NCI-H2029 treated with DMSO at 0.1 percent for 48 hours (cell line): ENCODE results near the gene ABCD1.

Experiments used
- DNase-seq: peaks from one replicate; lab custom pipeline; 2025; lab: John Stamatoyannopoulos, UW

Gene ABCD1

DNA sequence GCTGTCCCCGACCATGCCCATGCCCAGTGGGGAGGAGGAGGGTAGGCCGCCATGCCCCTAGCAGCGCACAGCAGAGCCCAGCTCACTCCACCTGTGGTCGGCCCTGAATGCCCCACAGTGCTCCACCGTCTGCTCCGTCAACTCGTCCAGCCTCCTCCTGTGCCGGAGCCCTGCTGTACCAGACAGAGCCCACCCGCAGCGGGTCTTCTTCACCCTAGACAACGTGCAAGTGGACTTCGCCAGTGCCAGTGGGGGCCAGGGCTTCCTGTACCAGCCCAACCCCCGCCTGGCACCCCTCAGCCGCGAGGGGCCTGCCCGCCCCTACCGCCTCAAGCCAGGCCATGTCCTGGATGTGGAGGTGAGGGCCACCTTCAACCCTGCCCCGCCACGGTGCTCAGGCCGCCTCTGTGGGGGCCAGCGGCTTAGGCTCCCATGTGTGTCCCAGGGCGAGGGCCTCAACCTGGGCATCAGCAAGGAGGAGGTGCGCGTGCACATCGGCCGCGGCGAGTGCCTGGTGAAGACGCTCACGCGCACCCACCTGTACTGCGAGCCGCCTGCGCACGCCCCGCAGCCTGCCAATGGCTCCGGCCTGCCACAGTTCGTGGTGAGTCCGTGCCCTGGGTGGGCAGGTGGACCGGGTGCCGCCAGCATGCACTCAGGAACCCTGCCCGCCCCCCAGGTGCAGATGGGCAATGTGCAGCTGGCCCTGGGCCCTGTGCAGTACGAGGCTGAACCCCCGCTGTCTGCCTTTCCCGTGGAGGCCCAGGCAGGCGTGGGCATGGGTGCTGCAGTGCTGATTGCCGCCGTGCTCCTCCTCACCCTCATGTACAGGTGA lies 49.3 kb downstream of the ABCD1 start:
- no peak for DNase-seq

DNA sequence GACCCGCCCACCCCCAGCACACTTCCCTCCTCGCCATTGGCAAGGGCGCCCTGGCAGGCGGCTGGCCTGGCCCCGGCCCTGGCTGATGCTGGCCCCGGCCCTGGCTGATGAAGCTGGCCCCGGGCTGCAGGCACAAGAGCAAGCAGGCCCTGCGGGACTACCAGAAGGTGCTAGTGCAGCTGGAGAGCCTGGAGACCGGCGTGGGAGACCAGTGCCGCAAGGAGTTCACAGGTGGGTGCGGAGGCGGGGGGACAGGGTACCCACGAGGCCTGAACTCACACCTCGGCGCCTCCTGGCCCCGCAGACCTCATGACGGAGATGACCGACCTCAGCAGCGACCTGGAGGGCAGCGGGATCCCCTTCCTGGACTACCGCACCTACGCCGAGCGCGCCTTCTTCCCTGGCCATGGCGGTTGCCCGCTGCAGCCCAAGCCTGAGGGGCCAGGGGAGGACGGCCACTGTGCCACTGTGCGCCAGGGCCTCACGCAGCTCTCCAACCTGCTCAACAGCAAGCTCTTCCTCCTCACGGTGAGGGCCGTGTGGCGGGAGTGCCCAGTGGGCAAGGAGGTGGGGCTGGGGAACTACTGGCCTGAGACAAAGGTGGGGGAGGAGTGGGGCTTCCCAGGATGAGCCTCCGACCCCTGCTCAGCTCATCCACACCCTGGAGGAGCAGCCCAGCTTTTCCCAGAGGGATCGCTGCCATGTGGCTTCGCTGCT lies 50.1 kb downstream of the ABCD1 start:
- DNase-seq = no peak

DNA sequence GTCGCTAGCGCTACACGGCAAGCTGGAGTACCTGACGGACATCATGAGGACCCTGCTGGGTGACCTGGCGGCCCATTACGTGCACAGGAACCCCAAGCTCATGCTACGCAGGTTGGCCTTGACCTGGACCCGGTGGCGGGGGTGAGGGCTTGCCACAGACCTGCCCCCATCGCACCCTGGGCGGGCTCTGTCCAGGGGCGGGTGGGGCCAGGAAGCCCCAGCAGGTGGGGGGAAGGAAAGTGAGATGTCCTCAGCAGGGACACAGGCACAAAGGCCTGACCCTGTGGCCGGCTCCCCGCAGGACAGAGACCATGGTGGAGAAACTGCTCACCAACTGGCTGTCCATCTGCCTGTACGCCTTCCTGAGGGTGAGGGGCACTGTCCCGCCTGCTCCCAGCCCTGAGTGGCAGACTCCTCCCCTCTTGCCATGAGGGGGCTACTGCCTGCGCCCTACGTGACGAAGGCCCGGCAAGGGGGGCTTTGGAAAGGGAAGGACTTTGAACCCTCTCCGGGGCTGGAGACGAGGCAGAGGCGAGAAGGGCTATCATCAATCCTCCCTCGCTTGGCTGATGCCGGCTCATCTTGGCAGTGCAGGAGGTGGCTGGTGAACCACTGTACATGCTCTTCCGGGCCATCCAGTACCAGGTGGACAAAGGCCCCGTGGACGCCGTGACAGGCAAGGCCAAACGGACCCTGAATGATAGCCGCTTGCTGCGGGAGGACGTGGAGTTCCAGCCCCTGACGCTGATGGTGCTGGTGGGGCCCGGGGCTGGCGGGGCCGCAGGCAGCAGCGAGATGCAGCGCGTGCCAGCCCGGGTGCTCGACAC lies 50.9 kb downstream of the ABCD1 start:
- DNase-seq = no peak

DNA sequence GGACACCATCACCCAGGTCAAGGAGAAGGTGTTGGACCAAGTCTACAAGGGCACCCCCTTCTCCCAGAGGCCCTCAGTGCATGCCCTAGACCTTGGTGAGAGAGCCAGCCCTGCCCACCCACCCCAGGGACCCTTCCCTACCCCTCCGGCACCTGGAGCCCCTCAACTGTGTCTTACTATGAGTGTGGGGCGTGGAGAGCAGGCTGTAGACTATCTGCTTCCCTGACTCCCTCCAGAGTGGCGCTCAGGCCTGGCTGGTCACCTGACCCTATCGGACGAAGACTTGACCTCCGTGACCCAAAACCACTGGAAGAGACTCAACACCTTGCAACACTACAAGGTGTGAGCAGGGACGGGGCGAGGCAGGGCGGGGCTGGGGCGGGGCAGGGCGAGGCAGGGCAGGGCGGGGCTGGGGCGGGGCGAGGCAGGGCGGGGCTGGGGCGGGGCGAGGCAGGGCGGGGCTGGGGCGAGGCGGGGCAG lies 51.5 kb downstream of the ABCD1 start:
- DNase-seq = no peak

DNA sequence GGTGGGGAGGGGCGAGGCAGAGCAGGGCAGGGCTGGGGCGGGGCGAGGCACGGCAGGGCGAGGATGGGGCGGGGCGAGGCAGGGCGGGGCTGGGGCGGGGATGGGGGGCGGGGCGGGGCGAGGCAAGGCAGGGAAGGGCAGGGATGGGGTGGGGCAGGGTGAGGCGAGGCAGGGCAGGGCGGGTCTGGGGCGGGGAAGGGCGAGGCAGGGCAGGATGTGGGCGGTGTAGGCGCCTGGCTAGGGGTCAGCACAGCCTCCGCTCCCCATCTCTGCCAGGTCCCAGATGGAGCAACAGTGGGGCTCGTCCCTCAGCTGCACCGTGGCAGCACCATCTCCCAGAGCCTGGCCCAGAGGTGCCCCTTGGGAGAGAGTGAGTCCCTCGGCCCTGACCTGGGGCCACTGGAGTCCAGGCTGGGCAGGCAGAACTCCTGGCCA lies 52.0 kb downstream of the ABCD1 start:
- DNase-seq = no peak

DNA sequence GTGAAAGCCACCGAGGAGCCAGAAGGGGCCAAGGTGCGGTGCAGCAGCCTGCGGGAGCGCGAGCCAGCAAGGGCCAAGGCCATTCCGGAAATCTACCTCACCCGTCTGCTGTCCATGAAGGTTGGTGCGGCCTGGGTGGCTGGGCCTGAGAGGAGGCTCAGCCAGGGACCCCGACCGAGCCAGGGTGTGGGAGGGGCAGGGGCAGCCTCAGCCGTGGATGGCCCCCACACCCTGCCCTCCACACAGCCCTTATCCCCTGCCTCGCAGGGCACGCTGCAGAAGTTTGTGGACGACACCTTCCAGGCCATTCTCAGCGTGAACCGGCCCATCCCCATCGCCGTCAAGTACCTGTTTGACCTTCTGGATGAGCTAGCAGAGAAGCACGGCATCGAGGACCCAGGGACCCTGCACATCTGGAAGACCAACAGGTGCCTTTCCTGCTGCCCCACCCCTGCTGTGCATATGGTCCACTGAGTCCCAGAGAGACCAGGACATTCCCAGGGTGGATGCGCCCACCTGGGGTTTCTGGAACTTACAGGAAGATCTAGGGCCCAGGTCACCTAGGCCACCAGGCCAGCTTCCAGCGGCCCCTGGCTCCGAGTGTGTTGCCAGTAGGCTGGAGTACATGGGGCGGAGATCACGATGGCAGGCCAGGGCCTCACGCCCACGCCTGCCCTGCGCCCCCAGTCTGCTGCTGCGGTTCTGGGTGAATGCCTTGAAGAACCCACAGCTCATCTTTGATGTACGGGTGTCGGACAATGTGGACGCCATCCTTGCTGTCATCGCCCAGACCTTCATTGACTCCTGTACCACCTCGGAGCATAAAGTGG lies 52.8 kb downstream of the ABCD1 start:
- no peak for DNase-seq

DNA sequence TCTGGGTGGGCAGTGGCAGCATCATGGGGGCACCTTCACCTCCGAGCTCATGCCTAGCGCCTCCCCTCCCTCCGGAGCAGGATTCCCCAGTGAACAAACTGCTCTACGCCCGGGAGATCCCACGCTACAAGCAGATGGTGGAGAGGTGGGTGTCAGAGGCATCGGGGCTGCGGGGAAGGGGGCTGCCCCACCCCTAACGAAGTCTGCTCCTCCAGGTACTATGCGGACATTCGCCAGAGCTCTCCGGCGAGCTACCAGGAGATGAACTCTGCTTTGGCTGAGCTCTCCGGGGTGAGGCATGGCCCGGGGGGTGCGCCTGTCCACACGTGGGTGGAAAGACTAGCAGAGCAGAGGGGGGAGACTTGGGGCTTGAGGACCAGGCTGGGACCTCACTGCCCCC lies 53.5 kb downstream of the ABCD1 start:
- DNase-seq = no peak

DNA sequence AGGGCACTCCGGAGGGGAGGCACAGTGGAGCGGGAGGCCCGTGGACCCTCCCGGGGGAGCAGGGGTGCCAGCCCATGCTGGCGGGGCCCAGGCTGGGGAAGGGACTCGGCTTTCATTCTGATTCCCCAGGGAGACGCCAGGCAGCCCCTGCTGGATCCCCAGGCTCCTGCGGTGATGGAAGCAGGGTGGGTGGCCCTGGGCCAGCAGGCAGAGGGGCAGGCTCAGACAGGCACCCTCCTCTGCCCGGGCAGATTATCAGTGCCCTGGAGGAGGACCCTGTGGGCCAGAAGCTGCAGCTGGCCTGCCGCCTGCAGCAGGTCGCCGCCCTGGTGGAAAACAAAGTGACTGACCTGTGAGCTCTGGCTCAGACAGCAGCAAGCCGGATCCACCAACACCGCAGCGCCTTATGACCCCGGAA lies 54.0 kb downstream of the ABCD1 start:
- no peak for DNase-seq

DNA sequence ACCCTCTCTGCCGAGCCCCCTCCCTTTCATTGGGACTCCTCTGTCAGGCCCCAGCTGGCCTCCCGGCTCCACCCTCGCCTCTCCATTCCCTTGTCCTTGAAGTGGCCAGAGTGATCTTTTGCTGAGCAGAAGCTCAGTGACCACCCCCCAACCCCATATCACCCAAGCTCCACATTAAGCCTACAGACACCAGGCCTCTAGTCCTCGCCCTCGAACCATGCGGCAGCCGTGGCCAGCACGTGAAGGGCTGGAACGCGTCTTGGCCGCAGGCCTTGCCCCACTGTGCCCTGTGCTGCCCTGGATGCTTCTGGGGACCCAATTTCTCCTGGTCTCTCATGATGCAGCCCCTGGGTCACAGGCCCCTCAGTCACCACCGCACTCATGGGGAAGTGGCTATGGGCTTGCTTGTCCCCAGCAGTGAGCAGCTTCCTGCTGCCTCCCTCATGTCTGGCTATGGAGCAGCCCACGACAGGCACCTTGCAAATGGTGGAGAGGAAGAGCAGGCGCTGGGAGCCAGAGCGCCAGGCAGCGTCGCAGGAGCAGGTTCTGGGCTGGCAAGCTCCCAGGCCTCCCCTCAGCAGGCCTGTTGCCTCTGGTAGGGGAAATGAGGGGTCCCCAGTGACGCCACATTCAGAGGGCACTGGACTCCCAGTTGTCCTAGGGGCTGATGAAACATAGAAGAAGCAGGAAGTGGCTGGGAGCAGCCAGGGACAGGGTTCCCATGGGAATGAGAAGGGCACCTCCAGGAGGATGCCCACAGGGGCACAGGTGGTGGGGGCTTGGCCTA lies 55.4 kb downstream of the ABCD1 start:
- DNase-seq = no peak

DNA sequence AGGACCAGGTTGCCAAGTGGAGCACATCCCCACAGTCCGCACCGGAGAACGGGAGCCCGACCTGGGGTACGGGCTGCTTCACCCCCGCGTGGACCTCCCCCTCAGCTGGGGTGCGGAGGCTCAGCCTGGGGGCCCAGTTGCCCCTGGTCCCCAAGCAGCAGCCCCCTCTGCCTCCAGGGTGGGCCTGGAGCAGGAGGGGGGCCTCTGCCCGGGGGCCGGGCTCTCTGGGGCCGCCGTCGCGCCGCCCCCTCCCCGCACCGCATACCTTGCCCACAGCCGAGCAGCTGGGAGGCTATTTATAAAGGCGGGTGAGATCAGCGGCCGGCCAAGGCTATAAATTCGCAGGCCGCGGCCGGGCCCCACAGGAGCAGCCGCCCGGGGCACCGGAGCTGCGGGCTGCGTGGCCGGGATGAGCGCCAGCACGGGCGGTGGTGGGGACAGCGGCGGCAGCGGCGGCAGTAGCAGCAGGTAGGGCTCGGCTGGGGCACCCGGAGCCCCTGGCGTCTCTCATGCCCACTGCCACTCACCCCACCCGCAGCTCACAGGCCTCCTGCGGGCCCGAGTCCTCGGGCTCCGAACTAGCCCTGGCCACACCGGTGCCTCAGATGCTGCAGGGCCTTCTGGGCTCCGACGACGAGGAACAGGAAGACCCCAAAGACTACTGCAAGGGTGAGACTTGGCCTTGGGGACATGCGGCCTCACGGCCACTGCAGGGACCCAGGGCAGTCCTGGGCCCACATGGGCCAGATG lies 56.2 kb downstream of the ABCD1 start, which contains the start of gene SRPK3:
Gene SRPK3, plus strand, starts transcription at position 364 of the 750 bp plus-strand sequence. Its CDS starts 46 bp downstream, at position 410.
- no peak for DNase-seq

DNA sequence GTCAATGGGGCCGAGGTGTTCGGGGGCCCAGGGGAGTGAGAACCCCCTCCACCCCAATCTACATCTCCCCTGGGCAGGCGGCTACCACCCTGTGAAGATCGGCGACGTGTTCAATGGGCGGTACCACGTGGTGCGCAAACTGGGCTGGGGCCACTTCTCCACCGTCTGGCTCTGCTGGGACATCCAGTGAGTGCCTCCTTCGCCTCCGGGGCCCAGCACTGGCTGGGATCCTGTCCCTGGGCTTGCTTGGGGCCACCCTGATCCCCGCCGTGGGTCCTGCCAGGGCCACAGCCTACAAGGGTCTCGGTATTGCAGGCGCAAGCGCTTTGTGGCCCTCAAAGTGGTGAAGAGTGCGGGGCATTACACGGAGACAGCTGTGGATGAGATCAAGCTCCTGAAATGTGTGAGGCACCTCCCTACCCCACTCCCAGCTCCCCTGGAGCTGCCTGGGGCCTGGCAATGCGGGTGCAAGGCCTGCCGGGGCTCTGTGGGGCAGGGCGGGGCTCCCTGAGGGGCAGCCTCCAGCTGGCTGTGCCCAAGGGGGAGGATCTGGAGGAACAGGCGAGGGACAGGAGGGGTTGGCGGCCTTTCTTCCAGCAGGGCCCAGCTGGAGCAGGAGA lies 56.9 kb downstream of the ABCD1 start:
- DNase-seq = no peak

DNA sequence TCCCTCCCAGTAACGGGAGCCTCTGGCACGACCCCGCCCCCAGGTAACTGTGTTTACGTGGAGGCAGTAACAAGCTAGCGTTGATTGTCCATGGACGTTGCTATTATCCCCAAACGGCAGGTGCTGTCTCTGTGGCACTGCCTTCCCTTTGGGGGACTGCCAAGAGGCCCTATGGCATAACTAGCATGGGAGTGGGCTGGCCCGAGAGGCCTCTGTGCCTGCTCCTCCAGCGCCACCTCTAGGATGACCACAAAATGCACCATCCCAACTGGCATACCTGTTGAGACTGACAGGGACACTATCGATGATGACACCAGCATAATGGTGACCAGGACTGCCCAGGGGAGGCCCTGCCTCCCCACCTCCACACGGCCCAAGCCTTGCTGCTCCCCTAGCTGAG lies 57.7 kb downstream of the ABCD1 start:
- DNase-seq = peak; percentile 40

DNA sequence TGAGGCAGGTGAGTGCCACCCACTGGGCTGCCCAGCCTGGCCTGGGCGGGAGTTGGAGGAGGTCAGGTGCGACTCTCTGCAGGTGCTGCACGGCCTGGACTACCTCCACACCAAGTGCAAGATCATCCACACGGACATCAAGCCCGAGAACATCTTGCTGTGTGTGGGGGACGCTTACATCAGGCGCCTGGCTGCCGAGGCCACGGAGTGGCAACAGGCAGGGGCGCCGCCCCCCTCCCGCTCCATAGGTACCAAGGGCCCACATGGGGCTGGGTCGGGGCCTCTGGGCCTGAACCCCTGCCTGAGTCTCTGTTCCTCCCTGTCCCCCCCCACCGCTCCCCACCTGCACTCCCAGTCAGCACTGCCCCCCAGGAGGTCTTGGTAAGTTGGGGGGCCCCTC lies 58.2 kb downstream of the ABCD1 start:
- DNase-seq = no peak

DNA sequence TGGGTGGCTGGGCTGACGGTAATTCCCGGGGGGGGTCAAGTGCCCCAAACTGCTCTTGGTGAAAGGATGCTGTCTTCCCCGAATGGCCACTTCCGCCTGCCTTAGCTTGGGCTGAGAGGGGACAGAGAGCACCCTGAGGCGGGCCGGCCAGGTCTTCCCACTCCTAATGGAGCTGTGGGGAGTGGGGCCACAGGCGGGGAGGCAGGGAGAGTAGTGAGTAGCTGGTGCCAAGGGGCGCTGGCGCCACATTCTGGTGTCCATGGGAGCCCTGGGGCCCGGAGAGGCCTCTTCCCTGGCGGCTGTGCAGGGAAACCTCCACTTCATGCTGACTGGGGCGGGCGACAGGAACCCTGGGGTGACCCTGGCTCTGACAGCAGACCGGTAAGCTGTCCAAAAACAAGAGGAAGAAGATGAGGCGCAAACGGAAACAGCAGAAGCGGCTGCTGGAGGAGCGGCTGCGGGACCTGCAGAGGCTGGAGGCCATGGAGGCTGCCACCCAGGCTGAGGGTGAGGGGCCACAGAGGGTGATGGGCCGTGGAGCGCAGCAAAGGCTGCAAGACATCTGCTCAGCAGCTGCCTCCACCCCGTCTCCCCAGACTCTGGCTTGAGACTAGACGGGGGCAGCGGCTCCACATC lies 58.8 kb downstream of the ABCD1 start:
- DNase-seq = no peak

DNA sequence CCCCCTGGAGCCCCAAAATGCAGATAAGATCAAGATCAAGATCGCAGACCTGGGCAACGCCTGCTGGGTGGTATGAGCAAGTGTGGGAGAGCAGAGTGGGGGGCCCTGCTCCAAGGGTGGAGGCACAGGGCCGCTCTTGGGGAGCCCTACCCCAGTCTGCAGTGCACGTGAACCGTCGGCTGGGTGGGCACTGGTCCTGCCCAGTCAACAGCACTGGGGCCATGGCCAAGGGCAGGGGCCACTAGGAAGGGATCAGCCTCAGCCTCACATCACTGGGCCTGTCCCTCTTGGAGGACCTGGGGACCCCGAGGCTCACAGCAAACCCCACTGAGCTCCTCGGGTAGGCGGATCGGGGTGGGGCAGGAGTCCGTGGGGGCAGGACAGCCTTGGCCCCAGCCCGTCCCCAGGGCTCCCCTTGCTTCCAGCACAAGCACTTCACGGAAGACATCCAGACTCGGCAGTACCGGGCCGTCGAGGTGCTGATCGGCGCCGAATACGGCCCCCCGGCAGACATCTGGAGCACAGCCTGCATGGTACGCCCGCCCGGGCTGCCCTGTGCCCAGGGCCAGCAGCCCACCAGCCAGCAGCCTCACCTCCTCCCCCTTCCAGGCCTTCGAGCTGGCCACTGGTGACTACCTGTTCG lies 59.8 kb downstream of the ABCD1 start:
- no peak for DNase-seq

DNA sequence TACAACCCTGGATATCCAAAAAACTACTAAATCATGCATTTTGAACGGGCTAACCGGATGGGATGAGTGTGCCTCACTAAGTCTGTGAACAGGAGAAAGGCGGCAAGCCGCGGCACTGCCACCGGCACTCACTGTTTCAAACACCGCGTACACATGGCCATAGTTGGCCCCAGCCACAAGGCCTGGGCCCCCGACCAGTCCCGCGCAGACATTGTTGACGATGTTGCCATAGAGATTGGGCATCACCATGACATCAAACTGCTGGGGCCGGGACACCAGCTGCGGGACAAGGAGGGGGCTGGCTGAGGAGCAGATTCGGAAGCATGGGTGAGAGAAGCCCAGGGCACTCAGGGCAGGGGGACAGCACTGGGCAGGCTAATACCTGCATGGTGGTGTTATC lies 62.0 kb downstream of the ABCD1 start:
- no peak for DNase-seq

DNA sequence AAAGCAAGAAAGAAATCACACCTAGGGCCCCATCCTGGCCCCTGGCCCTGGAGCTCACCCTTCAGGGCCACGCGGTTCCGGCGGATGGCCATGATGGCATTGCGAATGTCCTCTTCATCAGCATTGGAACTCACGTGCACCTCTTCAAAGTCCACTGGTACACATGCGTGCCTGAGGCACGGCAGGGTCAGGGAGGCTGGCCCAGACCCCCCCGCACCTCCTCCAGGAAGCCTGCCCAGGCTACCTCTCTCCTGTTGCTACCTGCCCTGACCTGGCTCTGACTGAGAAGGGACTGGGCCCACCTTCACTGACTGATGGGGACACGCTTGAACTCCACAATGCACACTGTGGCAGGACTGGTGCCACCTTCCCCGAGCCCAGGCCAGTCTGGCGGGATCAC lies 65.0 kb downstream of the ABCD1 start:
- DNase-seq = no peak

DNA sequence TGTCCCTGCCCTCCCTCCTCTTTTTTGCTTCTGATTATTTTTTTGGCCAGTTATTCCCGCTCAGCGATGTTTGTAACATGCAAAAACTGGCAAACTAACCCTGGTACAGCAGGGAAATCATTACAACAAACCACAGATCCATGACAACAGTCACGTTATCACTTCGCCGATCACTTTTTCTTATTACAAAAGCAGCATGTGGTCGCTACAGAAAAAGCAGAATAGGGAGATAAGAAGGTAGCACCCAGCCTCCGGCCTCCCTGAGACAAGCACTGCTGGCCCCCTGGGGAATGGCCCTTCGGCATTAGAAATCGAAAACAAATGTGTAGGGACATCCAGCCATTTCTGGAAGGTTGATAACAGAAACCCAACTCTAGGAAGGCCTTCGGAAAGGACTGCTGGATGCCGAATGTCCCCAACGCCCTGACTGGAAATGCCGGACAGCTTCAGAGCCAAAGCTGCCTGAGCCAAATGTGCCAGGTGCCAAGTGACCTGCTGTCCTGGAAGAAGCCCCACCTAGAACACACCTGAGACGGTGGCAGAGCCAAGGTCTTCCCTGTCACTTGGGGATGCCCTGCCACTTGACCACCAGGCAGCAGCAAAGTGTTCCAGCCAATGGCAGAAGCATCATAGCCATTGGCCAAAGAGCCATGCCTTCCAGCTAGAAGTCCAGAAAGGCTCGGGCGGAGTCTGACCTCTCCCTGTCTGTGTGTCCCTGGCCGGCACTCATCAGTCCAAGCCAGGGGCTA lies 66.6 kb downstream of the ABCD1 start:
- no peak for DNase-seq
